Medulla oblongata (tissue), 1 donor: ENCODE results near the gene TRMT61A.

Experiments
- DNase-seq: peaks from one replicate; pipeline ENCODE4 v3.0.0-alpha.2; 2015; ENCODE audit errors: extremely low spot score

Gene TRMT61A

GRCh38 chr14:103563226-103563620 is 34.2 kb downstream of the TRMT61A start:
- no peak for DNase-seq

- no peak for DNase-seq
Observed at GRCh38 chr14:103563844-103564505, 35.0 kb downstream of the TRMT61A start.

- DNase-seq = no peak
Observed at GRCh38 chr14:103568952-103569351, 40.0 kb downstream of the TRMT61A start.

GRCh38 chr14:103569408-103569807 is 40.4 kb downstream of the TRMT61A start:
- no peak for DNase-seq

- no peak for DNase-seq
Observed at GRCh38 chr14:103574104-103574503, 45.1 kb downstream of the TRMT61A start.

GRCh38 chr14:103574707-103575285 is 45.8 kb downstream of the TRMT61A start:
- no peak for DNase-seq

GRCh38 chr14:103576371-103577024 is 47.5 kb downstream of the TRMT61A start:
- peak; percentile 81 for DNase-seq

- no peak for DNase-seq
Observed at GRCh38 chr14:103578401-103579075, 49.5 kb downstream of the TRMT61A start.

- DNase-seq = no peak
Observed at GRCh38 chr14:103581206-103581605, 52.2 kb downstream of the TRMT61A start.

- no peak for DNase-seq
Observed at GRCh38 chr14:103581954-103582703, 53.1 kb downstream of the TRMT61A start.

- no peak for DNase-seq
Observed at GRCh38 chr14:103584326-103584915, 55.4 kb downstream of the TRMT61A start.
